ENCODE results near the gene SLC15A3. TPM values are rescaled to one million over a fixed set of nuclear protein-coding genes. Genes with fewer than 3 reads are reported as not detected.

SLC15A3 gene
- total and polyA plus RNA-seq, 2 experiments from 2014 or later, result 14.2 to 15.8 TPM

DNA sequence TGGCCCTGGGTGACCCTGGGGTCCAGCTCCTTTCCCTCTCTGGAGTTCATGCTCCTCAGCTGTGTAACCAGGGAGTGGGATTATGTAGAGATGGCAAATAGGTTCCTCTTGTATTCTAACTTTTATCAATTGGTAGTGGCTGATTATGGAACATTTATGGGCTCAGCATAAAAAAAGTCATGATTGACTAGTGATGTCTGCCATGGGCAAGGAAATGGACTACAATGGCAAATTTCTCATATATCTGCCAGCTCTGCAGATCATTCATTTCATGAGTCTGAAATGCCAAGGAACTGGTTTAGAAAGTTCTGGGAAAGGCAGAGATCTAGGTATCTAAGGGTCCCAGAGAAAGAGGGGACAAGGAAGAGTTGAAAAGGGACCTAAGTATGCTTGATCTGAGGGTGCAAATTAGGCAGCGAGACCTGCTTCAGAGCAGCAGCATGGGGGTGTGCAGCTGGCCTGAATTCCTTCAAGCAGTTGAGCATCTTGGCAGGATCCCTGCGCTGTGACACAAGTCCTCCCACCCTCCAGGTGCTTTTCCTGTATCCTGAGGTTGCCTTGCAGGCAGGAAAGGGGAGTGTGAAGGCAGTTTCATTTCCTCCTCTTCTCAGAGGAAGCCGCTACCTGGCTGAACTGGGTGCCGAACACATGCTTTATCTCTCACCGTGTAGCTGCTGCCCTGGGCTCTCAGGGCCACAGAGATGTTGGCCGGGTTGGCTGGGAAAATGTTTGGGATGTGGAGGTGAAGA is 10.4 kb downstream of the SLC15A3 start (continued):
- TF ChIP-seq REST (IDR thresholded peaks at IDR 0.05; ENCODE audit: unreplicated experiment), result no peak

DNA sequence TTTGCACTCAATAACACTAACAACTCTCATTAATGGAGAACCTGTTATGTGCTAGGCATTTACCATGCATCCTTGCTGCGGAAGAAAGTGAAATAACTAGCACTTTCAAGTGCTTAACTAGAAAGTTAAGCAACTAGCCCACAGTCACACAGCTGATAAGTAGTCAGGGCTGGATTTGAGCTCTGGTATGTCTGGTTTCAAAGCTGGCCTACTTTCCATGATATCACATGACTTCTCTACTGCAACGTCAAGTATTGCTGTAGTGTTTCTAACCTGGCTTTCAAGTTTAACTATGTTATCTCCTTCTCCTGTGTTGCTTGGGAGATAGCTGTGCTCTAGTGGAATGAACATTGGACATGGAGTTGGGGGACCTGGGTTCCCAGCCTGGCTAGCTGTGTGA is 12.1 kb downstream of the SLC15A3 start:
- no peak overlapping the region for H3K4me2 ChIP-seq
- H3K4me3 Mint-ChIP-seq, result no peak overlapping the region
- no peak for ATAC-seq

More for the DNA sequence above, 12.1 kb downstream of the SLC15A3 start:
- TF ChIP-seq ZNF462 (CRISPR knock-in tag; IDR thresholded peaks at IDR 0.05), result no peak
- TF ChIP-seq ZNF114 (CRISPR knock-in tag; IDR thresholded peaks at IDR 0.05), result no peak
- TF ChIP-seq STAT1 (IDR thresholded peaks at IDR 0.05; ENCODE audit: unreplicated experiment), result no peak
- TF ChIP-seq REST (IDR thresholded peaks at IDR 0.05; ENCODE audit: unreplicated experiment), result no peak
- TF ChIP-seq POLR2AphosphoS5 (IDR thresholded peaks at IDR 0.05; ENCODE audit: low read depth), result no peak
- no peak for TF ChIP-seq EZH2phosphoT487 (IDR thresholded peaks at IDR 0.05; ENCODE audit: unreplicated experiment)
- Mint-ChIP-seq H3K36me3 (ENCODE audit: low read depth) (peaks cover 15% of the 10 kb centered on the region; the same call in 2 of the 3 replicates), H3K9me3 (no peaks in the 10 kb centered on the region), H3K27ac (no peak overlapping the region), H3K27me3 (ENCODE audit: insufficient read depth, low read depth, poor library complexity) (peaks cover 9% of the 10 kb centered on the region), H3K4me1 (peaks cover 6% of the 10 kb centered on the region; the same call in 2 of the 3 replicates)
- Histone ChIP-seq H3K27ac (ENCODE audit: low read depth) (no peak overlapping the region), H3K9me2 (ENCODE audit: insufficient read depth) (no peaks in the 10 kb centered on the region), H3F3A (replicated peaks; ENCODE audit: low read depth) (no peaks in the 10 kb centered on the region), H3K79me2 (replicated peaks; ENCODE audit: insufficient read depth) (no peaks in the 10 kb centered on the region), H3K36me3 (ENCODE audit: insufficient read depth) (no peaks in the 10 kb centered on the region), H4K20me1 (replicated peaks; ENCODE audit: insufficient read depth) (peaks cover 3% of the 10 kb centered on the region; the same call in 1 of the 2 replicates), H3K4me1 (ENCODE audit: insufficient read depth) (no peaks in the 10 kb centered on the region), H3K27me3 (ENCODE audit: insufficient read depth) (no peaks in the 10 kb centered on the region), H2AFZ (no peak overlapping the region), H3K4me3 (no peak overlapping the region)
- DNase-seq (ENCODE audit: low spot score), result no peak
